VCaP (cell line): ENCODE results near the gene ADAMTS15.

Experiments used
- H3K27ac ChIP-seq: fragments of 450-650 bp; 2 replicates; pipeline ENCODE4 v1.5.1; 2017
- CTCF ChIP-seq: fragments of 450-650 bp; conservative IDR thresholded peaks from 2 replicates; pipeline ENCODE4 v1.5.1; 2017; ENCODE audit warnings: mild to moderate bottlenecking, moderate library complexity

The ADAMTS15 gene

GRCh38 chr11:130439160-130439519 is 9.3 kb upstream of the ADAMTS15 start:
- no peak for TF ChIP-seq CTCF
- H3K27ac ChIP-seq, result no peak overlapping the region

- H3K27ac ChIP-seq, result no peak overlapping the region
- TF ChIP-seq CTCF, result no peak
These were observed 8.6 kb upstream of the ADAMTS15 start for GRCh38 chr11:130439876-130440275.

- TF ChIP-seq CTCF, result no peak
- no peak overlapping the region for H3K27ac ChIP-seq
These were observed 6.7 kb upstream of the ADAMTS15 start for GRCh38 chr11:130441719-130442118.

- no peak for TF ChIP-seq CTCF
- H3K27ac ChIP-seq, result no peak overlapping the region
These were observed 5.7 kb upstream of the ADAMTS15 start for GRCh38 chr11:130442737-130443136.

GRCh38 chr11:130445788-130446187 is 2.7 kb upstream of the ADAMTS15 start:
- TF ChIP-seq CTCF, result no peak

GRCh38 chr11:130448039-130448415 is 418 bp upstream of the ADAMTS15 start:
- H3K27ac ChIP-seq, result peak overlapping the region; percentile 63
- no peak for TF ChIP-seq CTCF

More at GRCh38 chr11:130445788-130446187, 2.7 kb upstream of the ADAMTS15 start:
- no peak overlapping the region for H3K27ac ChIP-seq

GRCh38 chr11:130449310-130449990 is 1.0 kb downstream of the ADAMTS15 start:
- H3K27ac ChIP-seq, result peak overlapping the region; percentile 63
- no peak for TF ChIP-seq CTCF
